HCT116 (cell line): ENCODE results near the gene MYO10. TPM values are rescaled to one million over a fixed set of nuclear protein-coding genes. Genes with fewer than 3 reads are reported as not detected.

Experiments used
- ATAC-seq: fragments of 200-7000 bp; cut with Tn5 transposase; 2 replicates; pipeline ENCODE4 v1.9.1; 2020; ENCODE audit warnings: mild to moderate bottlenecking, moderate library complexity
- BruUV-seq: library from RNA; stranded (reverse); fragments of 400-500 nt; replicated peaks from 2 replicates; lab custom pipeline; 2021; lab: Mats Ljungman, UMichigan
- CTCF ChIA-PET: fragments of 300-600 bp; sonication (Branson Sonifier 250); formaldehyde crosslinking; loops from one replicate; lab custom pipeline; 2021; ENCODE audit warnings: antibody characterized with exemption; lab: Charles Lee
- POLR2A ChIA-PET: fragments of 300-600, 350-600 bp; sonication (Branson Sonifier 250); formaldehyde crosslinking; loops from one replicate; lab custom pipeline; 2021; ENCODE audit warnings: antibody characterized with exemption; lab: Charles Lee
- RAD21 ChIA-PET, 2 experiments: fragments of 300-600 bp; sonication (Branson Sonifier 250); formaldehyde crosslinking; loops; one replicate each; lab custom pipeline; 2023; ENCODE audit warnings: low total read pairs in 2 of 2; ENCODE audit not compliant: uncharacterized antibody in 2 of 2, unreplicated experiment in 2 of 2, low non-redundant PET in 1 of 2; lab: Charles Lee
- DNase-seq: peaks from one replicate; pipeline ENCODE4 v3.0.0-alpha.2; 2010; ENCODE audit warnings: low read depth, low spot score
- H2AFZ ChIP-seq: fragments of 200-600 bp; shearing (Covaris generic), sonication (generic); 2 replicates; pipeline ENCODE4 v1.6.1; 2017; ENCODE audit warnings: low read depth, mixed run types, mixed read lengths, antibody characterized with exemption, low read length; ENCODE audit not compliant: poor library complexity, severe bottlenecking
- H3K27ac ChIP-seq: 2 replicates; pipeline ENCODE4 v1.5.1; 2012; ENCODE audit warnings: low read depth, low read length
- H3K27me3 ChIP-seq: fragments of 200-600 bp; sonication (generic); 2 replicates; pipeline ENCODE4 v1.6.1; 2016; ENCODE audit warnings: mixed run types, low read length, mixed read lengths; ENCODE audit not compliant: insufficient read depth
- H3K36me3 ChIP-seq, 2 experiments: fragments of 200-500 bp in 1 of 2; fragments of 200-600 bp in 1 of 2; sonication (Bioruptor generic) in 1 of 2; sonication (generic) in 1 of 2; 2 replicates each; pipeline versions ENCODE4 v1.5.1 to v1.6.1; 2014 to 2016; ENCODE audit warnings: low read length in 2 of 2, inconsistent platforms in 1 of 2, mixed read lengths in 1 of 2, mixed run types in 1 of 2; ENCODE audit not compliant: insufficient read depth in 2 of 2, control insufficient read depth in 1 of 2
- H3K4me1 ChIP-seq, 2 experiments: fragments of 200-600 bp in 1 of 2; sonication (generic) in 1 of 2; 2 replicates each; pipeline versions ENCODE4 v1.5.1 to v1.6.1; 2012 to 2017; ENCODE audit warnings: low read length in 2 of 2, inconsistent platforms in 1 of 2, mild to moderate bottlenecking in 1 of 2, mixed read lengths in 1 of 2, mixed run types in 1 of 2, moderate library complexity in 1 of 2; ENCODE audit not compliant: insufficient read depth in 2 of 2, control insufficient read depth in 1 of 2
- H3K4me2 ChIP-seq: fragments of 200-600 bp; sonication (generic); 2 replicates; pipeline ENCODE4 v1.6.1; 2017; ENCODE audit warnings: mixed run types, low read length, mixed read lengths
- H3K4me3 ChIP-seq, 2 experiments: fragments of 200-600 bp in 1 of 2; sonication (generic) in 1 of 2; replicated peaks in 1 of 2; 2 replicates each; pipeline ENCODE4 v1.5.1; 2011 to 2016; ENCODE audit warnings: low read length in 2 of 2, control low read depth in 1 of 2, low read depth in 1 of 2, mild to moderate bottlenecking in 1 of 2, mixed read lengths in 1 of 2, mixed run types in 1 of 2
- H3K79me2 ChIP-seq: fragments of 200-600 bp; sonication (generic); 2 replicates; pipeline ENCODE4 v1.6.1; 2017; ENCODE audit warnings: mild to moderate bottlenecking, mixed run types, low read length, moderate library complexity, mixed read lengths; ENCODE audit not compliant: insufficient read depth
- H3K9ac ChIP-seq: fragments of 200-600 bp; sonication (generic); 2 replicates; pipeline ENCODE4 v1.6.1; 2016; ENCODE audit warnings: low read length, mixed read lengths
- H3K9me2 ChIP-seq: fragments of 200-600 bp; sonication (generic), shearing (Covaris generic); 2 replicates; pipeline ENCODE4 v1.6.1; 2017; ENCODE audit warnings: mixed run types, mild to moderate bottlenecking, moderate library complexity; ENCODE audit not compliant: insufficient read depth
- H3K9me3 ChIP-seq, 2 experiments: fragments of 200-500 bp in 1 of 2; fragments of 200-600 bp in 1 of 2; sonication (Bioruptor generic) in 1 of 2; sonication (generic) in 1 of 2; 2 replicates each; pipeline ENCODE4 v1.6.1; 2014 to 2017; ENCODE audit warnings: low read length in 2 of 2, mixed read lengths in 2 of 2, inconsistent platforms in 1 of 2, low read depth in 1 of 2, mild to moderate bottlenecking in 1 of 2, mixed run types in 1 of 2, moderate library complexity in 1 of 2; ENCODE audit not compliant: control insufficient read depth in 1 of 2, insufficient read depth in 1 of 2
- H4K20me1 ChIP-seq: fragments of 200-600 bp; sonication (generic), shearing (Covaris generic); 2 replicates; pipeline ENCODE4 v1.6.1; 2017; ENCODE audit warnings: mixed run types, mild to moderate bottlenecking, moderate library complexity; ENCODE audit not compliant: insufficient read depth
- CEBPB ChIP-seq: IDR thresholded peaks from 2 replicates; pipeline ENCODE4 v1.6.1; 2012; ENCODE audit warnings: low read depth
- EGR1 ChIP-seq: IDR thresholded peaks from 2 replicates; pipeline ENCODE4 v1.6.1; 2012; ENCODE audit warnings: low read depth
- JUND ChIP-seq: IDR thresholded peaks from 2 replicates; pipeline ENCODE4 v1.6.1; 2012
- POLR2A ChIP-seq: IDR thresholded peaks from 2 replicates; pipeline ENCODE4 v1.7.0; 2011; ENCODE audit warnings: borderline replicate concordance; ENCODE audit not compliant: insufficient read depth, insufficient read length; ENCODE audit errors: extremely low read depth
- ZBTB33 ChIP-seq: IDR thresholded peaks from 2 replicates; pipeline ENCODE4 v1.6.1; 2011; ENCODE audit warnings: mild to moderate bottlenecking, low read length, moderate library complexity; ENCODE audit not compliant: insufficient replicate concordance; ENCODE audit errors: extremely low read depth
- ZFX ChIP-seq: fragments of 450-650 bp; IDR thresholded peaks from 2 replicates; pipeline ENCODE4 v1.6.1; 2017
- intact Hi-C: fragments of 100-400 bp; cut with micrococcal nuclease; formaldehyde crosslinking; loops from 2 replicates; pipeline ENCODE4 v1.10.0; 2022
- total RNA-seq: library from RNA; stranded (reverse); gene quantifications from one replicate; pipeline ENCODE4 v1.2.1, GENCODE V29; 2021; ENCODE audit not compliant: unreplicated experiment

MYO10 gene
- total RNA-seq, 1 experiment from 2014 or later, result 34.9 TPM

GRCh38 chr5:16883806-16884205 lies 52.3 kb downstream of the MYO10 start:
- no peak for ATAC-seq
- CTCF ChIA-PET, result no interaction called here
- H3K27ac ChIP-seq, result no peak overlapping the region
- H2AFZ ChIP-seq, result no peak overlapping the region
- H3K9ac ChIP-seq, result no peak overlapping the region
- H3K4me2 ChIP-seq, result no peak overlapping the region
- RAD21 ChIA-PET, result no interaction called here
- no peak for TF ChIP-seq EGR1
- no peak for TF ChIP-seq CEBPB
- H3K9me2 ChIP-seq, result no peaks in the 10 kb centered on the region
- no TSS peak for BruUV-seq
- no peaks in the 10 kb centered on the region for H3K36me3 ChIP-seq
- H3K79me2 ChIP-seq, result peaks cover 91% of the 10 kb centered on the region
- no peaks in the 10 kb centered on the region for H3K27me3 ChIP-seq
- no peak for DNase-seq
- H3K4me1 ChIP-seq, result peaks cover 46 to 64% of the 10 kb centered on the region in 2 experiments
- intact Hi-C loops, result no loop called here
- H3K9me3 ChIP-seq, result no peaks in the 10 kb centered on the region
- no peak overlapping the region for H3K4me3 ChIP-seq
- POLR2A ChIA-PET, result no interaction called here
- H4K20me1 ChIP-seq, result no peaks in the 10 kb centered on the region

- intact Hi-C loops, result no loop called here
- Histone ChIP-seq H3K36me3 (no peaks in the 10 kb centered on the region), H3K4me3 (no peak overlapping the region), H3K27ac (no peak overlapping the region), H3K27me3 (no peaks in the 10 kb centered on the region), H3K9ac (no peak overlapping the region), H3K4me2 (no peak overlapping the region), H3K9me2 (no peaks in the 10 kb centered on the region), H2AFZ (no peak overlapping the region), H3K79me2 (peaks cover 94% of the 10 kb centered on the region), H3K4me1 (peaks cover 39 to 58% of the 10 kb centered on the region in 2 experiments), H3K9me3 (no peaks in the 10 kb centered on the region), H4K20me1 (no peaks in the 10 kb centered on the region)
- DNase-seq (no peak), ATAC-seq (no peak)
- ChIA-PET POLR2A (no interaction called here), CTCF (no interaction called here), RAD21 (no interaction called here)
- BruUV-seq, result no TSS peak
- TF ChIP-seq ZFX (no peak), POLR2A (no peak), ZBTB33 (no peak), JUND (no peak)
Observed at GRCh38 chr5:16883176-16883575, 52.9 kb downstream of the MYO10 start.
